ENCODE measurements around the gene MRPS34. TPM values are rescaled to one million over a fixed set of nuclear protein-coding genes. Genes with fewer than 3 reads are reported as not detected.

The MRPS34 gene
- total RNA-seq, 1 donor from 2014 or later, result 75.1 TPM

DNA sequence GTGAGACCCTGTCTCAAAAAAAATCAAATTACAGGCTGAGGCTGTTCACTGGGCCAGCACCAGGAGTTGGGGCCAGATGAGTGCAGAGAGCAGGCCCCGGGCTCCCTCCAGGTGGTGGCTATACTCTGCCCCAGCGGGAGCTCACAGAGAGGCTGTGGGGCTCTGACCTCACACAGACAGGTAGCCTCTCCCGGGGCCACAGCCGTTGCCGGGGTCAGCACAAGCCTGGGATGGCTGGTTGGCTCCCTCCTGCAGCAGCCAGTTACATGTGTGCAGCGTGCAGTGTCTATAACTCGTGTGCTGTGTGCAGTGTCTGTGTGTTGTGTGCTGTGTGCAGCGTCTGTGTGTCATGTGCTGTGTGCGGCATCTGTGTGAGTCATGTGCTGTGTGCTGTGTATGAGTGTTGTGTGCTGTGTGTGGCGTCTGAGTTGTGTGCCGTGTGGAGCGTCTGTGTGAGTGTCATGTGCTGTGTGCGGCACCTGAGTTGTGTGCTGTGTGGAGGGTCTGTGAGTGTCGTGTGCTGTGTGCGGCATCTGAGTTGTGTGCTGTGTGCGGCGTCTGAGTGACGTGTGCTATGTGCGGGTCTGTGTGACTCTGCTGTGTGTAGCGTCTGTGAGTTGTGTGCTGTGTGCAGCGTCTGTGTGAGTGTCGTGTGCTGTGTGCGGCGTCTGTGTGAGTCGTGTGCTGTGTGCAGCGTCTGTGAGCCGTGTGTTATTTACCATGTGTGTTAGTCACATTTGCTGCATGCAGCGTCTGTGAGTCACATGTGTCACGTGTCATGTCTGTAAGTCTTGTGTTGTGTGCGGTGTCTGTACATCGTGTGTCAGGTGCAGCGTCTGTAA lies 46.1 kb downstream of the MRPS34 start:
- H3K27me3 Mint-ChIP-seq (ENCODE audit: unreplicated experiment), result peaks cover 14% of the 10 kb centered on the region
- H3K36me3 Mint-ChIP-seq (ENCODE audit: unreplicated experiment), result peaks cover 8% of the 10 kb centered on the region
- peaks cover 11% of the 10 kb centered on the region for H3K4me1 Mint-ChIP-seq (ENCODE audit: low read depth, unreplicated experiment)
- peak overlapping the region; percentile 60 for H3K4me3 Mint-ChIP-seq (ENCODE audit: unreplicated experiment)
- H3K27ac Mint-ChIP-seq (ENCODE audit: unreplicated experiment), result peak overlapping the region; percentile 89
- DNase-seq, result no peak
- TF ChIP-seq, protein P1, sequence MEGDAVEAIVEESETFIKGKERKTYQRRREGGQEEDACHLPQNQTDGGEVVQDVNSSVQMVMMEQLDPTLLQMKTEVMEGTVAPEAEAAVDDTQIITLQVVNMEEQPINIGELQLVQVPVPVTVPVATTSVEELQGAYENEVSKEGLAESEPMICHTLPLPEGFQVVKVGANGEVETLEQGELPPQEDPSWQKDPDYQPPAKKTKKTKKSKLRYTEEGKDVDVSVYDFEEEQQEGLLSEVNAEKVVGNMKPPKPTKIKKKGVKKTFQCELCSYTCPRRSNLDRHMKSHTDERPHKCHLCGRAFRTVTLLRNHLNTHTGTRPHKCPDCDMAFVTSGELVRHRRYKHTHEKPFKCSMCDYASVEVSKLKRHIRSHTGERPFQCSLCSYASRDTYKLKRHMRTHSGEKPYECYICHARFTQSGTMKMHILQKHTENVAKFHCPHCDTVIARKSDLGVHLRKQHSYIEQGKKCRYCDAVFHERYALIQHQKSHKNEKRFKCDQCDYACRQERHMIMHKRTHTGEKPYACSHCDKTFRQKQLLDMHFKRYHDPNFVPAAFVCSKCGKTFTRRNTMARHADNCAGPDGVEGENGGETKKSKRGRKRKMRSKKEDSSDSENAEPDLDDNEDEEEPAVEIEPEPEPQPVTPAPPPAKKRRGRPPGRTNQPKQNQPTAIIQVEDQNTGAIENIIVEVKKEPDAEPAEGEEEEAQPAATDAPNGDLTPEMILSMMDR (IDR thresholded peaks at IDR 0.05; ENCODE audit: partially characterized antibody, unreplicated experiment), result no peak
- peaks cover 6% of the 10 kb centered on the region for H3K9me3 Mint-ChIP-seq (ENCODE audit: unreplicated experiment)

DNA sequence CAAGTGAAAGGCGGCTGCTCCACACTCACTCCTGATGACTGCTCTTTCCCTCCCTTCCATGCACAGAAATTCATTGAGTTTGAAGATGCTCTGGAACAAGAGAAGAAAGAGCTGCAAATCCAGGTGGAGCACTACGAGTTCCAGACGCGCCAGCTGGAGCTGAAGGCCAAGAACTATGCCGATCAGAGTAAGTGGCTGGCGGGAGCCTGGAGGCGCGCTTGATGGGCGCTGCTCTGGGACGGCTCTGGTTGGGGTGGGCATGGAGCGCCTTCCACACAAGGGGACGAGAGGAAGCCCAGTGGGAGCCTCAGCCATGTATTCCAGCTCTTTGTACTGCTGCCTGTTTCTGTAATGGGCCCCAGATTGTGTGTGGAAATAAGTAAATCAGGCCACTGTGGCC lies 48.4 kb downstream of the MRPS34 start:
- H3K4me3 Mint-ChIP-seq (ENCODE audit: unreplicated experiment), result no peak overlapping the region
- peaks cover 6% of the 10 kb centered on the region for H3K9me3 Mint-ChIP-seq (ENCODE audit: unreplicated experiment)
- H3K27ac Mint-ChIP-seq (ENCODE audit: unreplicated experiment), result no peak overlapping the region
- TF ChIP-seq, protein P1 (IDR thresholded peaks at IDR 0.05; ENCODE audit: partially characterized antibody, unreplicated experiment), result no peak
- H3K27me3 Mint-ChIP-seq (ENCODE audit: unreplicated experiment), result peaks cover 12% of the 10 kb centered on the region
- H3K4me1 Mint-ChIP-seq (ENCODE audit: low read depth, unreplicated experiment), result peaks cover 11% of the 10 kb centered on the region
- peaks cover 8% of the 10 kb centered on the region for H3K36me3 Mint-ChIP-seq (ENCODE audit: unreplicated experiment)
- DNase-seq, result no peak

DNA sequence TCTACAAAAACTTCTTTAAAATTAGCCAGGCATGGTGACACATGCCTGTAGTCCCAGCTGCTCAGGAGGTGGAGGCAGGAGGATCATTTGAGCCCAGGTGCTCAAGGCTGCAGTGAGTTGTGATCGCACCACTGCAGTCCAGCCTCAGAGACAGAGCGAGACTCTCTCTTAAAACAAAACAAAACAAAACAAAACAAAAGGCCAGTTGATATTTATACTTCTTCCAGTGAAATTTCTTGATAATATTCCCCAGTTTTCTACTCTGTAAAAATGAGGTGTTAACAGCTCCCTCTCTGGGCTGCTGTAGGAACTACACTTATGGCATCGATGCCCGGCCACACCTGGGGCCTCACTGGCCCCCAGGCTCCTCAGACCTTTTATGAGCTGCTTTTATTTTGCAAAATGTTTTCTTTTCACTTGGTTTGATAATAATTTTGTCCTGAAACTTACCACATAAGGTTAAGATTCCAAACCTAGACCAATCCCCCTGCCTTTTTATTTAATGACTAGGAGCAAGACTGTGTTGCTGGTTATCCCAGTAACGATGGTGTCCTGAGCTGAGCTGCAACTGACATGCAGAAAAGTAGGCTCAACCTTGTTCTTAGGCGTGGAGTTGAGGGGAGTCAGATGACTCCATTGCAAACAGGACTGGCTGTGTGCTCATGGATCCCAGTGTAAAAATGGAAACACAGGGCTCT lies 49.3 kb downstream of the MRPS34 start:
- TF ChIP-seq, protein P1 (IDR thresholded peaks at IDR 0.05; ENCODE audit: partially characterized antibody, unreplicated experiment), result peak; percentile 88
- H3K27me3 Mint-ChIP-seq (ENCODE audit: unreplicated experiment), result peaks cover 12% of the 10 kb centered on the region
- peak overlapping the region; percentile 14 for H3K4me3 Mint-ChIP-seq (ENCODE audit: unreplicated experiment)
- peaks cover 8% of the 10 kb centered on the region for H3K36me3 Mint-ChIP-seq (ENCODE audit: unreplicated experiment)
- DNase-seq, result peak; percentile 62
- peaks cover 5% of the 10 kb centered on the region for H3K9me3 Mint-ChIP-seq (ENCODE audit: unreplicated experiment)
- peak overlapping the region; percentile 49 for H3K27ac Mint-ChIP-seq (ENCODE audit: unreplicated experiment)
- peaks cover 11% of the 10 kb centered on the region for H3K4me1 Mint-ChIP-seq (ENCODE audit: low read depth, unreplicated experiment)

Small RNA genes lying within 50 kb of the gene (microRNA-seq; reads per million reads assigned to microRNA genes)
- 192 reads per million, percentile 80 among the genes with 10 or more reads in this experiment for gene MIR3177 (ENCODE audit: unreplicated experiment)

Other genes starting within 250 kb of the MRPS34 start
- gene TMEM204, start 239.5 kb downstream of the MRPS34 start, total RNA-seq (ENCODE audit: unreplicated experiment), result 0.22 TPM
- 33.4 TPM for gene IFT140, start 161.1 kb downstream of the MRPS34 start, total RNA-seq (ENCODE audit: unreplicated experiment)
- gene CRAMP1, start 160.8 kb downstream of the MRPS34 start, total RNA-seq (ENCODE audit: unreplicated experiment), result 52.4 TPM
- 72.9 TPM for gene JPT2, start 94.9 kb downstream of the MRPS34 start, total RNA-seq (ENCODE audit: unreplicated experiment)
- gene MAPK8IP3, start 66.9 kb downstream of the MRPS34 start, total RNA-seq (ENCODE audit: unreplicated experiment), result 281 TPM
- gene NME3, start 1.6 kb downstream of the MRPS34 start, total RNA-seq (ENCODE audit: unreplicated experiment), result 79.1 TPM
- 68.7 TPM for gene EME2, start 324 bp downstream of the MRPS34 start, total RNA-seq (ENCODE audit: unreplicated experiment)
- gene SPSB3, start 9.4 kb upstream of the MRPS34 start, total RNA-seq (ENCODE audit: unreplicated experiment), result 80.4 TPM
- 66.1 TPM for gene NUBP2, start 9.8 kb upstream of the MRPS34 start, total RNA-seq (ENCODE audit: unreplicated experiment)
- 0.39 TPM for gene IGFALS, start 20.6 kb upstream of the MRPS34 start, total RNA-seq (ENCODE audit: unreplicated experiment)
- gene HAGH, start 53.7 kb upstream of the MRPS34 start, total RNA-seq (ENCODE audit: unreplicated experiment), result 99.6 TPM
- 26.5 TPM for gene FAHD1, start 54.1 kb upstream of the MRPS34 start, total RNA-seq (ENCODE audit: unreplicated experiment)
- gene MEIOB, start 99.0 kb upstream of the MRPS34 start, total RNA-seq (ENCODE audit: unreplicated experiment), result 2.4 TPM
- 7.8 TPM for gene HS3ST6, start 145.3 kb upstream of the MRPS34 start, total RNA-seq (ENCODE audit: unreplicated experiment)
- 50.9 TPM for gene MSRB1, start 170.1 kb upstream of the MRPS34 start, total RNA-seq (ENCODE audit: unreplicated experiment)
- not detected for gene RPL3L, start 181.6 kb upstream of the MRPS34 start, total RNA-seq (ENCODE audit: unreplicated experiment)
- 302 TPM for gene NDUFB10, start 186.4 kb upstream of the MRPS34 start, total RNA-seq (ENCODE audit: unreplicated experiment)
- 1,772 TPM for gene RPS2, start 191.7 kb upstream of the MRPS34 start, total RNA-seq (ENCODE audit: unreplicated experiment)
- gene RNF151, start 193.7 kb upstream of the MRPS34 start, total RNA-seq (ENCODE audit: unreplicated experiment), result not detected
- 26.8 TPM for gene TBL3, start 198.9 kb upstream of the MRPS34 start, total RNA-seq (ENCODE audit: unreplicated experiment)
- 1.3 TPM for gene NOXO1, start 208.3 kb upstream of the MRPS34 start, total RNA-seq (ENCODE audit: unreplicated experiment)
- gene GFER, start 211.1 kb upstream of the MRPS34 start, total RNA-seq (ENCODE audit: unreplicated experiment), result 26.0 TPM
- 45.7 TPM for gene SYNGR3, start 216.8 kb upstream of the MRPS34 start, total RNA-seq (ENCODE audit: unreplicated experiment)
- gene ZNF598, start 236.7 kb upstream of the MRPS34 start, total RNA-seq (ENCODE audit: unreplicated experiment), result 90.4 TPM
- gene NPW, start 246.7 kb upstream of the MRPS34 start, total RNA-seq (ENCODE audit: unreplicated experiment), result 0.91 TPM